ENCODE data around the gene RNF220.
A peak's percentile ranks its signal among the peaks of the same experiment; 100 is the strongest.

The RNF220 gene

DNA sequence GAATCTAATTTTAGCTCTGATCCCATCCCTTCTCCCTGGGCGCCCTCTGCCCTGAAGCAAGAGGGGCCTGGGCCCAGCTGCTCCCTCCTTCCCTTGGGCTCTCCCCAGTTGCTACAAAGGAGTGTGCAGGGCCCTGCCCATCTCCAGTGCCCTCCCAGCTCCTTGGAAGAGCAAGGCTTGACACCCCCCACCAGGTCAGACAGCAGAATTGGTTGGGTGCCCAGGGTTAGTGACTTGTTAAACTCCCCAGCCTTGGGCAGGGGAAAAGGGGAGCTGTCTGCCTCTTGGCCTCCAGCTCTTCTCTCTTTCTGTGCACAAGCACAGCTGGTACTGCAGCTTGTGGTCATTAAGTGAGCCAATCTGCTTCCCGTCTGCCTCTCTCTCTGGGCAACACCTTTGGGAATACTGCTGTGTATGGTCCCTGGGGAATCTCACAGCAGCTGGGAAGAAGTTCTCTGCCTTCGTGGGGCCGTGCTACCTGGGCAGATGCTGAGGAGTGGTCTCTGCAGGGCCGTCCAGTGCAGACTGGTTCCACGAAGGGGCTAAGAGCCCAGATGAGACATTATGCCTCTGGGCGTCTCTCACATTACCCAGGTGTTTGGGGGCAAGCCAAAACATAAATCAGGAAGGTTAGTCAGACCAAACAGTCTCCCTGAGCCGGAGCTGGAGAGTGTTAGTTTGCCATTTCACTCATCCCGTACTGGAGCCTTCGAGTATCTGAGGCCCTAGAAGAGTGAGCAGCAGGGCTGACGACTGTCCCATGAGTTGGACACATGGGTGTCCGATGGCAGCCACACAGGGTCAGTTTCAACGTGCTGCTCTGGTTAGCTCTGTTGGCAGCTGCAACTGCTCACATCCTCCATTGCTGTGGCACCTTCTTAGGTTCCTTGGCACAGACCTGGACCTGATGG lies 231.9 kb downstream of the RNF220 start:
- no peak for DNase-seq (ENCODE audit: low spot score)

DNA sequence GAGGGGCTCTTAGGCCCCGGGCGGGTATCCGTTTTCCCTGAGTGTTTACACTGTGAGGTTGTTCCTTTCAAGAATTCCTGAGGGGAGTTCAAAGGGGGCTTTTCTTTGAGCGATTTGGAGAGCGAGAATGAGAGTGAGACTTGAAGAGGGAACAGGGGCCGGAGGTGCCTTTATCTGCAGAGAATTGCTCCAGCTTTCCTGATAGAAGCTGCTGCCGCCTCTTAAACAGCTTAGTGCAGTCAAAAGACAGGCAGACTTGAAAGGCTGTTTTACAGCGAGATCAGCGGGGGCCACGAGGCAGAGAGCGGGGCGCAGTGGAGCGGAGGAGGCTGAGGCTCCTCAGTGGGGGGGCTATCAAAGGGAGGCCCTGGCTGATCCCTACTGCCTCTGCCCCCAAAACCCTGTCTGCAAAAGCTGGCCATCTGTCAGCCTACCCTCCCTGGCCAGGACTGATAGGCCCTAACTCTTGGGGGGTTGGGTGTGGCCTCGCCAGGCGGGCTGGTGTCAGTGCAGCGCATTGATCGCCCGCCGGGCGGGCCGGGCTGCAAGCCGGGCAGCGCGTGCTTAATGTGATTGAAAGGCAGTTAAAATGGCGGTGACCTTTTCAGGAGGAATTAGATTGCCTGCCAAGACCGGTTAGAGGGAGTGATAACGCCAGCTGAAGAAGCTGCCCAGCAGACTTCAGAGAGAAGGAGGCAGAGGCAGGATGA lies 232.8 kb downstream of the RNF220 start:
- no peak for DNase-seq (ENCODE audit: low spot score)

DNA sequence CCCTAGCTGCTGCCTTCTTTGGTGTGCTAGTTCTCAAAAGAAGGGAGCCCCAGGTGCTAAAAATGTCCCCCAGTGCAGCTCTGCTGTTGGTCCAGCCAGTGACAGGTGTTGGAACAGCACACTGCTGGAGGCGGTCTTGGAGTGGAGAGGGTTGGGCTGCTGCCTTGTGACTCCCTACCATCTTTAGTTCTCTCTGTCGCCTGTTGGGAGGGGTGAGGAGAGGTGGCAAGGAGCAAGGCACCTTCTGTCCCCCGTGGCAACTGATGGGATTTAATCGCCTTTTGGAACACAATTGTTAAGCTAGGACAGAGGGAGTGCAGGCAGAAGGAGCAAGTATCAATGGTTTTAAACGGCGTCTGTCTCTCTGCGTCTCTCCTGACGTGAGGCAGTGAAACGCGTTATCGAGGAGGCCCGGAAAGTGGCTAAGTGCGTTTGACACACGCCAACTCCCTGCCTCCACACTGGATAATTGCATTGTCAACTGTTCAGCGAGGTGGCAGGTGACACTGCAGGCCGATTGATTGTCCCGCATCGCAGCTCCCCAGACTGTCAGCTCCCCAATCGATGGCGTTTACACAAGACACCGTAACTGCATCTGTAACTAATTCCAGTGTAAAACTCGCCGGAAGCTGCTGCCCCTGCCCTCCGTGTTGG lies 235.3 kb downstream of the RNF220 start:
- no peak for DNase-seq (ENCODE audit: low spot score)

DNA sequence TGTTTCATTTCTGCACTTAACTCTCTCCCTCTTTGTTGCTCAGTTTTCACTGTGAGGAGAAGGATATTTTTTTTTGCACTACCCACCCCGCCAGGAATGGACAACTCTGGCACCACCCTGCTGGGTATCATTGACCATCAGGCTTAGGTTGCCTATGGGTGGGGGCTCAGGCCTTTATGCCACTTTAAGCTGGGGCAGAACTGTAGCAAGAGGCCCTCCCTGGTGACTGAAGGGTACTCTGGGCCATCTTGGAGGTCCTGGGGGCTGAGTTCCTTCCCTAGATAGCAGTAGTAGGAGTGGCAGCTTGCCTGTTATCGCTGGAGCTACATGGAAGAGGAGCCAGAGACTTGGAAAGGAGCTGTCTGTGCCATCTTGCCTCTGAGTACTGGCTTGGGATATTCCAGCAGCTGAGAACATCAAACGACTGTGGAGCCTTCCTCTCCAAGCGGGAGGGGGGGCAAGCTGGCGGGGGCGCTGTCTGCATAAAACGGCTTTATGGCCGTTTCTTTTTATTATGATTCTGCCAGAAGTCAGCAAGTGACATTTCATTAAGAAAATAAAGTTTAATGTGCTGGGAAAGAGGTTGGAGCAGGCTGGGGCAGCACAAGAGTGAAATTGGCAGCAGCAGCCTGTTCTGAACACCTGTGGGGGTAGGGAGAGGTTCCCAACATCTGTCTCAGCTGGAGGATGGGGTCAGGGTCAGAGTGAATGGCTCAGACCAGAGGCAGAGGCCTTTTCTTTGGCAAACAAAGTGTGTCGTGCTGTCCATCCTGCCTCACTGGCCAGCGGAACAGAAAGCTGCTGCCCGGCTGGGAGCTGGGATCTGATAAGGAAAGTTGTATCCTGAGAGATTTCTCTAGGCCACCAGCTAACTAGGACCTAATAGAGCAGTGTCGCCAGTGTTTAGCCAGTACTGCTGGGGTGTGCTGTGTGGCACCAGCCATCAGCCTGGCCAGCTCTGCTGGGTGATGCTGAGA lies 236.4 kb downstream of the RNF220 start:
- no peak for DNase-seq (ENCODE audit: low spot score)

DNA sequence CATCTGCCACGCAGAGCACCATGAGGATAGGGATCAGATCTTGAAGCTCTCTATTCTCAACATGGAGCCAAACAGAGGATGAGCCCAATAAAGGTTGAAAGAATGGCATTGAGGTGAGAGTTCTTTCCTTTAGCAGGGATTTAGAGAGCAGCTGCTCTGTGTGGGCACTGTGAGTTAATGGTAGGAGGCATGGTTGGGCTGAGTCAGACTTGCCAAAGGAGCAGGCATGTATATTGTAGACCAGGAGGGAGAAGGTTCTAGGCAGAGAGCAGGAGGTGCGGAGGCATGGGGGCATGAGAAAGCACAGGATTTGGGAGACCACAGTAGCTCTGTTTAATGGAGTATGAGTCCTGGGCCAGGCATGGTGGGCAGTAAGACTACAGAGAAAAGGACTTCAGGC lies 237.2 kb downstream of the RNF220 start:
- no peak for DNase-seq (ENCODE audit: low spot score)

DNA sequence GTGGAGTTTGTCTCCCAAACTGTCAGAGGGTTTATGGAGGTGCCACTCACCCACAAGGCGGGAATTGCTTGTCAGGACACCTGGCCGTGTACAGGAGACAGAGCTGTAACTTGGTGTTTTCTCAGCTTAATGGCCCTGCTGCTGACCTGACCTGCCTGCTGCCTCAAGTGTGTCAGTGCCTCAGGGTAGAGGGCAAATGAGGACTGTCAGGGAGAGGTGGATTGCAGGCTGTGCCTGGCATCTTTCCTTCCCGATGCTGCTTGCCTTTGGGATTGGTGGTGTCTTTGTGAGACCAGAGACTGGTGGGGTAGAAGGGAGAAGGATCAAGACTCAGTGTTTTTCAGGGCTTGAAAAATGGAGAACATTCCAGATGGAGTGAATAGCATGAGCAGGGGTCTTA lies 237.9 kb downstream of the RNF220 start:
- DNase-seq (ENCODE audit: low spot score): no peak

DNA sequence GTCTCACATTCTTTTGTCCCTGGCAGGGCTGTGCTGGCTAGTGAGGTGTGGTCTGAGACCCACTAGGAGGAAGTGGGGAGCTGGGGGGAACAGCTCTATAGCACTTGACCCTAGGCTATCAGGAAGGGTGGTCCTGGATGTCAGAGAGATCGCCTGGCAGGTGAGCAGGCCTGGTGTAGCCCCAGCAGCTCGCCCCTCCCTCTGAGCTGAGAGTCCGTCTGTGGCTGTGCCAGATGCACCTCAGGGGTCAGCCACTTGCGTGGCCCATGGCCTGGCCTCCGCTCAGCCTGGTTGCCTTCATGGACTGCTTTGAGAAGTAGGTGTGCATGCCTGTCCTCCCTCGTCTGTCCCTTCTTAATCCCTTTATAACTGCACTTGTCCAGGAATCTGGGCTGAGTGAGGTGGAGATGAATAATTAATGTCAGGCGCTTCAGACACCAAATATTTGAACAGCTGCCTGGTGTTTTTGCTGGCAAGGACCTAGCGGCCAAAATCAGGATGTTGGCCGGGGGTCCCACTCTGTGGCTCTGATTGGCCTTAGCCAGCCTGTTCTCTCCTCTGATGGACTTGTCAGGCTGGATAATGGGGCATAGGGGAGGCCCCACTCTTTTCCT lies 238.8 kb downstream of the RNF220 start:
- DNase-seq (ENCODE audit: low spot score): no peak

DNA sequence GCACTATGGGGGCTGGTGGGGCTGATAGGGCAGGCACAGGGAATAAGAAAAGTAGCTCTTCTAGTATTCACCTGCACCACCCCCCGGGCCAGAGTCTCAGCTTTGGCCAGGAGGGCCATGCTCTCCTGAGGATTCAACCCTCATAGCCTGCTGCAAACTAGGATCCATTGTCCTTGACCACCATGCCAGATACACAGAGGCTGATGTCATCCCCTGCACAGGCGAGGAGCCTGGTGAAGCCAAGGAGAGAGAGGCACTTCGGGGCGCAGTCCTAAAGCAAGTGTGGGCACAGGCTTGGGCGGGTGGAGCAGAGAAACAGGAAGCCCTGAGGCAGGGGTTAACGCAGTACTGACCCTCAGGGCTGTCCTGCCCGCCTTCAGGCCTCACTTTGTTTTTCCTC lies 239.8 kb downstream of the RNF220 start:
- DNase-seq (ENCODE audit: low spot score): no peak

DNA sequence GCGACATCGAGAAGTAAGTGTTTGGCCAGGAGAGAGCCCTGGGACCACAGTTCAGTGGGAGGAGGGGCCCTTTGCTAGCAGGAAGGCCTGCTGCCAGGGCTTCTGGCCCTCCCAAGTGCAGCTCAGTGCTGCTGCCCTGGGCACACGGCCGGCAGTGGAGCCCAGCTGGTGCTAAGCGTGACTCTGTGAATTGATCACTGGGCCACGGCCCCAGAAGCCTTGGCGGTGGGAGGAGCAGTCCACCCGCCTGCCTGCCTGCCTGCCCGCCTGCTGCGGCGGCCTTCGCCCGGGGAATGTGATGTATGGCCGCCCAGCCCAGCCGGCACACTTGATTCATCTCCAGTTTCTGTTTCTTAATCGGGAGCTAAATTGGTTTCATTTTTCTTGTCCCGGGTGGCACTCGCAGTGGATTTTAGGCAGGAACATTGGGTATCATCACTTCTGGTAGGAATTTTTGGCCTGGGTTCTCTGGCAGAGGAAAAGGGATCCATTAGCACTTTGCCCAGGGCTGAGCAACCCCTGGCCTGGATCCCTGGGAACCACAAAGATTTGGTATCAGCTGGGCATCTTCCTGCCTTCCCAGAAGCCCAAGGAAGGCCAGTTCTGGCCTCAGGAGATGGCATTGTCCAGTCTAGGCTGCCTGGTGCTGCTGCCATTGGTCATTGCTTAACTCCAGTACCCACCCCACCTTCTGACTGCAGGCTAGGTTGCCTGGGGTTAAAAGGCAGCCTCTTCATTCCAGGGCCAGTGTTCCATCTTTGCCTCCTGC lies 240.6 kb downstream of the RNF220 start:
- DNase-seq (ENCODE audit: low spot score): no peak

DNA sequence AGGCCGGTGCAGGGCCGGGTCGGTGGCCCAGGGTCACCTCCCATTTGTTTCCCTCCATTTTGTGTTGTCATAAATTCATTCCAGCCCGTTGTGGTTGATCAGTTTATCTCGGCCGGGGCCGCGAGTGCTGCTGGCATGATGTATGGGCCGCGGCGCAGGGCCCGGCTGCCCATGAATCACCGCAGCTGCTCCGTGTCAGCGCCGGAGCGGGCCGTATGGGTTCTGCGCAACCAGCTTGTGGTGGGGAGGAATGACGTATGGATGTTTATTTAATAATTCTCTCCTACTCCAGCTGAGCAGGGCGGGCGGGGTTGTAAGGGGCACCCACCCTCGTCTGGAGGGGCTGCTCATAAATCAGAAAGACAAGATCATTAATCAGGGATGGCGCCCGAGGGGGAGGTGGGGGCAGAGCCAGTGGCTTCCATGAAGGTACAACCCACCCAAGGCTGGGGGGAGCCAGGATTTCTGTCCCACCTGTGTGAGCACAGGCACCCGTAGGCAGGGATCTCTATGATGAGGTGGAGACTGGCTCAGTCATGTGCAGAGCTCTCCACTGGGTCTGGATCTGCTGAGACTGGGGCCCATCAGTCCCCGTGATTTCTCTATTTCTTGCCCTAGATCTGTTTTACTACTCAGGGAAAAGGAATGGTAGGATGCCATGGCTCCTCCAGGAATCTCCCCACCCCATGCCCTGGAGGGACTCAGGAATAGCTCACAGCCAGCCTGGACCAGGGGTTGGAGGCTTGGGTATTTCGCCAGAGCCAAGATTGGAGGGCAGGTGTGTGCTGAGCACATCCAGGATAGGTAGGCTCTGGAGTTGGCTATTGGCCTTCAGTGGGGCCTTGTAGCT lies 241.4 kb downstream of the RNF220 start:
- DNase-seq (ENCODE audit: low spot score): no peak

DNA sequence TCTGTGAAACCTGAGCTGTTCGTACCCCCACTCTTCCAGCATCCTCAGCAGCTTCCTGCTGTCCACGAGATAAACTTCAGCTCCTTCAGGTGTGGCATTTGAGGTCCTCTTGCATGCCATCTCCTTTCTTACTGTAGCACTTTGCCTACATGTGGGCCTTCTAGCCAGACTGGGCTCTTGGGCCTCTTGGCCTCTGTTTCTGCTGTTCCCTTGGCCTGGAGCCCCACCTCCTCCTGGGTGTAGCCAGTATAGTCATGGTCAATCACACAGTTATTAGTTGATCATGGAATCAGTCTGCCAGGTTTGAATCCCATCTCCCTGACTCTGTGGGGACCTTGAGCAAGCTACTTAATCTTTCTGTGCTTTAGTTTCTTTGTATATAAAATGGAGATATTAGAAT lies 242.8 kb downstream of the RNF220 start:
- no peak for DNase-seq (ENCODE audit: low spot score)

DNA sequence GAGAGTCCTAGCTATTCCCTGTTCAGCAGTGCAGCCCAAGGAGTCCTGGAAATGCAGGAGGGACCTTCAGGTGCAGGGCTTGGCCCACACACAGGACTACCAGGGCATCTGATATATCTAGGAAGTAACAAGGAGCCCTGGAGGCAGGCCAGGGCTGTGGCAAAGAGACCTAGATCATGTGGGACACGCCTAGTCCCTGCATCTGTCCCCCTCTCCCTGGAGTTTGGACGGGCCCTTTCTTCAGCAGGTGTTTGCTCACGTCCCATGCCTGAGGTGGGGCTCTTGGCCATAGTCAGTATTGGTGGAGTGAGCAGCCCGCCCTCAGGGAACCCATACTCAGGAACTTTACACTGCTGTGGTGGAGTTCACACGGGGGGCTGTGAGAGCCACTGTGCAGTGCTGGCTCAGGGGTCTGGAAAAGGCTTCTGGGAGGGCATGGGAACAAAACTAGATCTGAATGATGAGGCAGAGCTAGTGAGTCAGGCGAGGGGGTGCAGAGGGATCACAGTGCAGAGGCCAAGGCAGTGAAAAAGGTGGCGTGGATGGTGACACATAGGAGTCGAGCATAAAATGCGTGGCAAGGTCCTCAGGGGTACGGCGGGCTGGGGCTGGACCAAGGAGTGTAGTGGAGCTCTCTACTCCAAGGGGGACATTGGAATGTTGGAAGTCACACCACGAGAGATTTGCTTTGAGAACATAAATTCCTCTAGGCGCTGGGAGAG lies 243.6 kb downstream of the RNF220 start:
- DNase-seq (ENCODE audit: low spot score): no peak

DNA sequence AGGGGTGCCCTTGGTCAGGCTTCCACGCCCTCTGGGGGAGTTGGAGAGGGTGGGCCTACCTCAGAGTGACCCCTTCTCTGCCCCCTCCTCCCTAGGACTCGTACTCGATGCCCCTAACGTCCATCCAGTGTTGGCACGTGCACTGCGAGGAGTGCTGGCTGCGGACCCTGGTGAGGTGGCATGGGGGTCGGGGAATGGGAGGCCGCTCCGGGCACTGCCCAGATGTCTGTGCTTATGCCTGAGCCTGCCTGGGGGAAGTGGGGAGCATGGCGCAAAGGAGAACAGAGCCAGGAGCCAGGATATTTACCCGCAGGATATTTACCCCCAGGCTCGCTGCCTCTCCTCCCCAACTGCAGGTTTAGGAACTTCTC lies 244.7 kb downstream of the RNF220 start:
- DNase-seq (ENCODE audit: low spot score): no peak

DNA sequence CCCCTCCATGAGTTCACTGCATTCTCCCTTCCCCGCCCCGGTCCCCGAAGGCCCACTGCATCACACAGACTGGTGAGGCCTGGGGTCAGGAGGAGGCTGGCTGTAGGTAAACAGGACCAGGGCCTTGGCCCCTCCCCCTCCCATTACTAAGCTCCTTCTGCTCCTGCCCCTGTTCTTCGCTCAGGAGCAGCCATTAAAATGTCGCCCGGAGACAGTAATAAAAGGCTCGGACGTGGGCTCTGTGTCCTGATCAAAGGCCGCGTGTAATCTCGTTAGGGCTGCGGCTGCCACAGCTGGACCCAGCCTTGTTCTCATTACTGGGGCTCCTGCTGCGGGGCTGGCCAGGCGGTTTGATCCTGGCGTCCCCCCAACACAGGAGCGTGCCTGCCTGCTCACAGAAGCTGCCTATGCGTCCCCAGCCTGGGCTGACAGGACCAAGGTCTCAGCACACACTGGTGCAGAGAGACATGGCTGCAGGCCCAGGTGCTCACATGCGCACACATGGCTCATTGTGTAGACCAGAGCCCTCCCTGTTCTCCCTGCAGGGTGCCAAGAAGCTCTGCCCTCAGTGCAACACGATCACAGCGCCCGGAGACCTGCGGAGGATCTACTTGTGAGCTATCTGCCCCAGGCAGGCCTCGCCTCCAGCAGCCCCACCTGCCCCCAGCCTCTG lies 245.2 kb downstream of the RNF220 start:
- no peak for DNase-seq (ENCODE audit: low spot score)

DNA sequence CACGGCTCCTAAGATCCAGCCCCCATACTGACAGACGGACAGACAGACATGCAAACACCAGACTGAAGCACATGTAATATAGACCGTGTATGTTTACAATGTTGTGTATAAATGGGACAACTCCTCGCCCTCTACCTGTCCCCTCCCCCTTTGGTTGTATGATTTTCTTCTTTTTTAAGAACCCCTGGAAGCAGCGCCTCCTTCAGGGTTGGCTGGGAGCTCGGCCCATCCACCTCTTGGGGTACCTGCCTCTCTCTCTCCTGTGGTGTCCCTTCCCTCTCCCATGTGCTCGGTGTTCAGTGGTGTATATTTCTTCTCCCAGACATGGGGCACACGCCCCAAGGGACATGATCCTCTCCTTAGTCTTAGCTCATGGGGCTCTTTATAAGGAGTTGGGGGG lies 246.0 kb downstream of the RNF220 start:
- DNase-seq (ENCODE audit: low spot score): no peak

DNA sequence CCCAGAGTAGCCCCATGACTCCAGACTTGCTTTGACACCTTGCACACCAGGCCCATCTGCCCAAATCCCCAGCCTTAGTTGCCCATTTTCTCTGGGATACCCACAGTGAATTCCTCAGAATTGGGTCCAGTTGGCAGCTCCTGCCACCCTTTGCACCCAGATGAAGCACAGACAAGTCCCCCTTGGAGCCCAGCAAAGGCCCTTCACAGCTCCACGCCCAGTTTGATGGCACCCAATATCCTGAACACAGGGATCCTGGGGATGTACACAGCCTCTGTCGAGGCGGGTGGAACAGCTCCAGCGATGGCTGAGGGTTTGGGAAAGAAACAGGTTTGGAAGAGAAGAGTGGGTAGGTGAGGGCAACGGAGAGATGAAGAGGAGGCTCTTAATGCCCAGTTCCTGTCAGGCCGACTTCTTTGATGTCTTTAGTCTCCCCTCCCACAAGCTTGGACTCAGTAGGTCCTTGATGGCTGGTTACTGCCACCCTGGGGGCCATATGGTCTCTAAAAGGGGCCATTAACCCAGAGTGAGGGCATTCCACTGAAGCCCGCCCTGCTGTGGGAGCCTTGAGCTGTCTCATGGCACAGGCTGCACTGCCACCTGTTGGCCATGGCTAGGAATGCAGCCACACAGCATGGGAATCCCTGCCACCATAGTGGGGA lies 247.5 kb downstream of the RNF220 start:
- peak; percentile 67 for DNase-seq (ENCODE audit: low spot score)

DNA sequence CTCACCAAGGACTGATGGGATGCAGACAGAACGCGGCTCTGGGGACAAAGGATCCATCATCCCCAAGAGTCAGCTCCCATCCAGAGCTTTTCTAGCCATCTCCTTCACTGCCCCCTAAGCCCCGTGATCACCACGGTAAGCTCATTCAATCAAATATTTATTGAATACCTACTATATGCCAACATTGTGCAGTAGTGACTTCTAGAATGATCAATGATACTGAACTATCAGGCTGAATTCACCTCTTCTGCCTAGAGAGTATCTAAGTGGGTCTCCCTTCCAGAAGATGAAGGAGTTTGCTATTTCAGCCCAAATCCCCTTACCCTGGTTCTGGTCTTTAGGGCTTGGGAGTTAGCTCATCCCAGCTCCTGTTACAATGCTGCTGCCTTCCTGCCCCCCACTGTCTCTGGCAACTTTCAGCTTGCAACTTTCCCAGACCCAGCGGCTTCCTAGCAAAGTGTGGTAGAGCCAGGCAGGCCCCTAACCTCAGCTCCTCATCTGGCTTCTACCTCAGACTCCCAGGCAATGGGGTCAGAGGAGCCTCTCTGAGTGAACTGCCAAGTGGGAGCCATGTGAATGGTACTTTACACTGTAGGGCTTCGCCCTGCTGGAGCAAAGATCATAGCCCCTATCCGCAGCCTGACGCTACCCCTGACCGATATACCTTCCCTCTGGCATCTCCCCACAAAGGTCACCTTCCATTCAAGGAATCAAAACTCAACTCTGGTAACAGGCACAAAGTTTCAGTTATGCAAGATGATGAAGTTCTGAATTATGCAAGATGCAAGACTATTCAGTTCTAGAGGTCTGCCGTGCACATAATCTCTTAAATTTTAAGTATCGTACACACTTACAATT lies 248.3 kb downstream of the RNF220 start:
- no peak for DNase-seq (ENCODE audit: low spot score)

Measured in kidney tubule cell (primary cell).